Adipose tissue (tissue), 3 donors: ENCODE results near the gene KRT10. TPM values are rescaled to one million over a fixed set of nuclear protein-coding genes. Genes with fewer than 3 reads are reported as not detected.
"Not testable (repeated sequence)": the region's sequence is repeated elsewhere in the genome, so short reads cannot be mapped to it uniquely, and the experiment has no call there.

ENCODE experiments used
- H3K27ac ChIP-seq: one replicate; pipeline ENCODE4 v1.5.1; 2013; ENCODE audit warnings: low read depth, low read length
- WGBS, 3 donors: extraction: QIAGEN DNeasy Blood & Tissue Kit; methylation state at CpG; one replicate each; pipeline ENCODE4 v1.1.7; 2013; 5-methylcytosine and 5-hydroxymethylcytosine counted together
- polyA plus RNA-seq, 3 donors: library from polyadenylated mRNA; stranded (reverse); fragments of 200-250 nt; gene quantifications; one replicate each; pipeline ENCODE4 v1.2.3, GENCODE V29; 2013
- donor health status: healthy with polysubstance abuse.
- donor health status: Bipolar disorder and iron deficiency.
- donor health status: healthy.

KRT10 gene
- polyA plus RNA-seq, 3 donors: 18.1 to 46.3 (median 35.0) TPM

DNA sequence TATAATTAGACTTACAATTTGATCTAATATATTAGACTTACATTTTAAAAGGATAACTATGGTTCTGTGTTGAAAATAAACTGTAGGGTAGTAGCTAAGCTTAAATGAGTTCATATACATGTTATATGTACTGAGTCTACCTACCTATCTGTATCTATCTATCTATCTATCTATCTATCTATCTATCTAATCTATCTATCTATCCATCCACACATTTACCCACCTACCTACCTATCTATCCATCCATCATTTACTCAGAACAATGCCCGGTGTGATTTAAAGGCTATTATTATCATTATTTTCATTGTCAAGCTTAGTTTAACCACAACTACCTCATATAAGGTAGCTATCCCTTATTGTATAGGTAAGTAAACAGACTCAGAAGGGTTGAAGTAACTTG, 7.0 kb downstream of the KRT10 start:
- 92 to 100% (median 94%) methylated on average over 1 of the region's 1 CpG for WGBS, 3 donors
- H3K27ac ChIP-seq: no peak overlapping the region

DNA sequence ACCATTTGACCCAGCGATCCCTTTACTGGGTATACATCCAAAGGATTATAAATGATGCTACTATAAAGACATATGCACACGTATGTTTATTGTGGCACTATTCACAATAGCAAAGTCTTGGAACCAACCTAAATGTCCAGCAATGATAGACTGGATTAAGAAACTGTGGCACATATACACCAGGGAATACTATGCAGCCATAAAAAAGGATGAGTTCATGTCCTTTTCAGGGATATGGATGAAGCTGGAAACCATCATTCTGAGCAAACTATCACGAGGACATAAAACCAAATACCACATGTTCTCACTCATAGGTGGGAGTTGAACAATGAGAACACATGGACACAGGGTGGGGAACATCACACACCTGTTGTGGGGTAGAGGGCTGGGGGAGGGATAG, 7.8 kb downstream of the KRT10 start:
- not testable (repeated sequence) for H3K27ac ChIP-seq
- WGBS, 3 donors: 79 to 87% (median 86%) methylated on average over 3 of the region's 3 CpGs

DNA sequence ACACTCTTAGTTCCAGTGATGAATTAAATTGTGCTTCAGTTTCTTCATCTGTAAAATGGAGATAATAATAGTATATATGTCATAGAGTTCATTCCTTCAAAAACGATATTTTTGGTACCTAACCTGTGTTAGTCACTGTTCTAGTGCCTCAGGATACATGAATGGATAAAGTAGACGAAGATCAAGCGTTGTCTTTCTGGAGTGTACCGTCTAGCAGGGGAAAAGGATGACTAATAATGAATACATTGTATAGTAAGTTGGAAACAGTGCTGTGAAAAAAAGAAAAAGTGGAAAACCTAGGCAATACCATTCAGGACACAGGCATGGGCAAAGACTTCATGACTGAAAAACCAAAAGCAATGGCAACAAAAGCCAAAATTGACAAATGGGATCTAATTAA, 8.6 kb downstream of the KRT10 start:
- 59 to 73% (median 72%) methylated on average over 4 of the region's 4 CpGs for WGBS, 3 donors
- H3K27ac ChIP-seq: no peak overlapping the region

DNA sequence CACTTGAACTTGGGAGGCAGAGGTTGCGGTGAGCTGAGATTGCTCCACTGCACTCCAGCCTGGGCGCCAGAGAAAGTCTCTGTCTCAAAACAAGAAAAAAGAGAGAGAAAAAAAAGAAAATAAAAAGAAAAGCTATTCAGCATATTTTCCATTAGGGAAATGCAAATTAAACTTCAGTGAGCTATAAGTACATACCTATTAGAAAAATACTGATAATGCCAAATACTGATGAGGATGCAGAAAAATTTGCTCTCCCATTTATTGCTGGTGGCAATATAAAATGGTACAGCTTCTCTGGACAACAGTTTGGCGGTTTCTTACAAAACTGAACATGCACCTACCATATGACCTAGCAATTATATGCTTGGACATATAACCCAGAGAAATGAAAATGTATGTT, 9.8 kb downstream of the KRT10 start:
- 68 to 84% (median 83%) methylated on average over 3 of the region's 3 CpGs for WGBS, 3 donors
- H3K27ac ChIP-seq: no peak overlapping the region

DNA sequence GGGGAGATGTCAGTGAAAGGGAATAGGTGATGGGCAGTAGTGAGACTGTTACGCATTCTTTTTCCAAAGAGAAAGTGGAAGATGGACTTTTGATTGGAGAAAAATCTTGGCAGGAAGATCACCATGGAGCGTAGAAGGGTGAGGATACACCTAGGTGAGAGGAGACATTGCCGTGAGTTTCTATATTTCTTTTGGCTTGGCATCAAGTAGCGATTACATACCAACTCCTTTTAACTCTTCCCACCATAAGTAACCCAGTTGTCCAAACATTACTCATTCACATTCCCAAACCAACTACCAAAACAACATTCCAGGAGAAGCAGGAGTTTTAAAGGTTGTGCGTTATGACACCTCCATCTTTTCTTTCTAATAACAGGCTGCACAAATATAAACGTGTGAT, 11.9 kb downstream of the KRT10 start:
- no peak overlapping the region for H3K27ac ChIP-seq
- WGBS, 3 donors: 54 to 73% (median 73%) methylated on average over 6 of the region's 6 CpGs

DNA sequence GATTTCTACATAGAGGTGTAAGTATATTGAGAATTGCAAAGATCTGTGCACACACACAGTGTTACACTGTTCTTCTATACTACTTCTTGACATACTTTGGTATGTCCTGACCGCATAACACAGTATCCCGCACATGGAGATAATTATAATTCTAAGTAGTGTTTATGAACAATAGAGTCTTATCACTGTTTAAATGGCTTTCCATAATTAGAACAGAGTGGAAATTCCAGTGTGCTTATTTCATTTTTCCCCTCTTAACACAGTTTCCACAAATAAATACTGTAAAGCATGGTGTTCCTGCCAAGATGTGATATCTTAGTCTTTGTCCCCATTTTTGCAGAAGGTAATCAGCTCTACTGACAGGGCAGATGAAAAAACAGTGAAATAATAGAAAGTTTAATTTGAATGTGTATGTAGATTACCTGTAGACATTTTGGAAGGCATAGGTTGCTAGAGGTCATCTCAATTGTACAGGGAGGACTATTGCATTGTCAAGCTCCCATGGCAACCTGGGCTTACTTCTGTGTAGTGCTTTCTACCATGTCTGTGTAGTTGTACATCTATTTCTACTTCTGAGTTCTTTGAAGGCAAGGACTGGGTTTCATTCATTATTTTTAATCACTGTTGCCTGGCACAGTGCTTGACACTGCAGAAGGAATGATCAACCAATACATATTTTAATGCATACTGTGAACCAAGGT, 12.5 kb downstream of the KRT10 start:
- 43 to 61% (median 58%) methylated on average over 2 of the region's 2 CpGs for WGBS, 3 donors
- H3K27ac ChIP-seq: no peak overlapping the region

DNA sequence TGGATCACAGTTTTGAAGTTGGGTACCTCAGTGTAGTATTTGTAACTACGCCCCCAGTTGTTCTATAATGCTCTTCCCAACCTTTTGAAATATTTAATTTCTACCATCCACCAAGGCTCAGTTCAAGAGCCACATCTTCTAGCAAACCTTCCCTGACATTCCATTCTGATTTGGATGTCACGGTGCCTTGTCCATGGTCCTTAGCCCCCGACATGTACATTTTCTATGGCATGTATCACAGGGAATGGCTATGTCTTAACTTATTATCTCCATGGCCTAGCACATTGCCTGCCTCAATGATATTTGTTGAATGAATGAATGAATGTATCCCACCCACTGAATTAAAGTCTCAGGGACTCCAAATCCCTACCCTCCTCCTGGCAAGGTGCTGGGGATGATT, 16.3 kb downstream of the KRT10 start:
- 75 to 85% (median 83%) methylated on average over 3 of the region's 3 CpGs for WGBS, 3 donors
- H3K27ac ChIP-seq: no peak overlapping the region

DNA sequence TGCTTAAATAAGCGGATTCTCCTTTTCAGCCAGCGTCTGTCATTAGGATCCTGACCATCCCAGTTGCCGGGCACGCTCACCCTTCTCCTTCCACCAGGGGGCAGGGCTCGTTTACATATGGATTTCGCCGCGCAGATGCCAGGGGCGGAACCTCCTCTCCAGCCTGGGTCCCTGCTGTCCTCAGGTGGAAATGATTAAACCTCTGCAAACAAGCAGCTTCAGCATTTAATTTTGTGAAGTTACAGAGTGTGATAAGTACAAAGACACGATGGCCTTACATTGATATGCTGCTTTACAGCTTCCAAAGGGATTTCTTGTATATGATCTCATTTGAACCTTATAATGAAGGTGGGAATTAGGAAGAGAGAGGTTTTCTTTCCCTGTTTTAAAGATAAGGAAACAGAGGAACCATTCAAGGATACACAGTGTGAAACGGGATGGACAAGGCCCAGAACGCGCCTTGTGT, 18.8 kb downstream of the KRT10 start:
- H3K27ac ChIP-seq: no peak overlapping the region
- WGBS, 3 donors: 6 to 15% (median 13%) methylated on average over 13 of the region's 13 CpGs

DNA sequence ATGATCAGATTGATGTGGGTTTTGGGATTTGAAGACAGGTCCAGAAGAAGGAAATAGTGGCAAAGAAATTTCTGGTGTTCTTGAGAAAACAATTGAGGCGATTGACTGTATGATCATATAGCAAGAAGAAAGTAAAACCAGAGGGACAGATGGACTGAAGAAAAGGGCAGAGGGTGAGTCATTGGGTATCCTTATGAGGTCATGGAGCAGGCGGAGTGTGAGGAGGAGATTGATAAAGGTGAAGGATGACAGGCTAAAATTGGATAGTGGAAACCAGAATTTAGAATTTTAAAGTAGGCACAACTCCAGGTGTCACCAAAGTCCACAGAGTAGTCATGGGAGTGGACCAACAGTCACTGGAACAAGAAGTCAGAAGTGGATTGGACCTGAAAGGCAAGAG, 21.3 kb downstream of the KRT10 start:
- WGBS, 3 donors: 62 to 82% (median 76%) methylated on average over 2 of the region's 2 CpGs
- H3K27ac ChIP-seq: no peak overlapping the region

DNA sequence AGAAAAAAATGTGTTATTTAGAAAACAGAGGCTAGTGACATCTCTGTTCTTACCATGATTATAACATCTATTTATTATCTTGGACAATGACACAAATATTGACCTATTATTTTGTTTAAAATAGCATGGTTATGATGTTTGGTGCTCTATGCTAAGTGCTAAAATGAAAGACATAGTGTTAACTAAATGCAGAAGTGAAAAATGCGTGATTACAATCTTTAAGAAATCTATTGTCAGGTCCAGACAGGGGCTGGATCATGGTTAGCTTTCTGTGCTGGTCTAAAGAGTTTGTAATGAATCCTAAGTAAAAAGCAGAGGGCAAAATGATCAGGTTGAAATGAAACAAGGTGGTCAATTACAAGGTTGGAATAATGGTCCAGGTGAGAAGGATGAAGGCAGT, 22.0 kb downstream of the KRT10 start:
- H3K27ac ChIP-seq: no peak overlapping the region
- 71 to 78% (median 72%) methylated on average over 1 of the region's 1 CpG for WGBS, 3 donors

DNA sequence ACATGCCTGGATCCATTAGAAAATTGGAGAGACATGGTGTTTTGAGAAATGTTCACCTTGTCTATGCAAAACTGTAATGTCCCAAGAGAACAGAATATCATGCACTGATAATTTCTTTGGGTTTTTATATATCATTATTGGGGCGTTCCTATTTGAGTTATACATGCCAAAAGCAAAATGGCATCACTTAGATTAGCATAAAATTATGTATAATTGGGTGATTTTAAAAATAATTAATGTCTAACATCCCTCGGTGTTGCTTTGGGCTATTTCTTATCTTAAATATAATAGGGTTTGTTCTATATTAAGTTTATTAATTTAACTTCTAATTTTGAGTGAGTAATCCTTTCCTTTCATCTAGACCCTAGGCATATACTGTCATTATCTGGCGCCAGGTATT, 22.6 kb downstream of the KRT10 start, which contains the start of gene KRT28:
Gene KRT28 (minus strand): TSS at position 101 of the 400 bp plus-strand sequence. CDS start 66 bp downstream, at position 35.
- 64 to 82% (median 79%) methylated on average over 3 of the region's 3 CpGs for WGBS, 3 donors
- H3K27ac ChIP-seq: no peak within 1 kb of the TSS

DNA sequence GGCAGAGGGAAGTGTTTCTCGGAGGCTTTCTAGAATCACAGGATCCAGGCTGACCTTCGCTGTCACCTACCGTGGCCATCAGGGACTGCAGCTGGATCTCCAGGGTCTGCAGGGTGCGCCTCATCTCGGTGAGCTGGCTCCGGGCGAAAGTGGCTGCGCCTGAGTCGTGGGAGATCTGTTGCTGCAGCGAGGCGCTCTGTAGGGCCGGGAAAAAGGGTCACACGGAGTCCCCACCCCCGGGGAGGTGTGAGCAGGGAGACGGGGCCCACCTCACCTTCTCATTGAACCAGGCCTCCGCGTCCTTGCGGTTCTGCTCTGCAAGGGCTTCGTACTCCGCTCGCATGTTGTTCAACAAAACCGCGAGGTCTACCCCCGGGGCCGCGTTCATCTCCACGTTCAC, 25.6 kb downstream of the KRT10 start:
- WGBS, 3 donors: 71 to 83% (median 82%) methylated on average over 27 of the region's 27 CpGs
- H3K27ac ChIP-seq: no peak overlapping the region

DNA sequence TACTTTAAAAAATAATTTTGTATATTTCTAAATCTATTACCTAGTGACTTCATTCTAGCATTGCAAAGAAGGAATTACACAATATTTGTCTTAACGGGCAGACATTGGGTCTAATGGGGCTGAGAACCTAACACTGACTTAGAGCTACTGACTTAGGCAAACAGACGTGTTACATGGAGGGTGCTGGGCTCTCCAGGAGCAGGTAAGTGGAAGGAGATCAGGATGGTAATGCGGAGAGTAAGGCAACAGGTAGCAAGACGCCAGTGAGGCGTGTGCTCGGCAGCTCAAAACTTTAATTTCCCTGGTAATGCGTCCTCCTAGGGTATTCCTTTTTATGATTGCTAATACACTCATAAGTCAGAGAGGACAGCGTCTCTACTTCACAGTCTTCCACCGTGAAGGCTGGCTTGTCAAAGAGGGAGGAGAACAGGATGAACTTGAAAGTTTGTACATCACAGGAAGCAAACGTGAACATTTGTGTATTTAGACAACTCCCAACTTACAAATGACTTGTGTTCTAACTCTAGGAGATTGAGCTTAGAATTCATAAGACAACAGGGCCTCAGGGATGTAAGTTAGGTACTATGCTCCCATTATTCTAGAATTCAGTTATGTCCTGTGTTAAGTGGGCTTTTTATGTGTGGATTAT, 27.3 kb downstream of the KRT10 start:
- no peak overlapping the region for H3K27ac ChIP-seq
- WGBS, 3 donors: 66 to 83% (median 81%) methylated on average over 10 of the region's 10 CpGs

DNA sequence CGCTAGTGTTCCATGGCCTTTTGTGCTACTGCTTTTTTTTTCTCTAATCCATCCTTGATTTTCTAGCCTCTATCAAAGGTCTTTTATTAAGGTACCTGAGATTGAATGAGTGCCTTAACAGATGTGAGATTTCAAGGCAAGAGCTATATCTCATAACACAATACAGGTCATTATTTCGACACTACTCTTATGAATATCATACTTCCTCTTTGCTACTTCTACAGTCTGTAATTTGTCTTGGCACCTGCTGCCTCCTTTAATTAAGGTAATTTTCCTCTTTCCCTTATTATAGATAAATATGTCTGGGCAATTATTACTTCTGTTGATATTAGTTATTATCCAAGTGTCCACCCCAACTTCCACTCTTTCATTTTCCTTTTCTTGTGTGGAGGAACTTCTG, 27.9 kb downstream of the KRT10 start:
- 76 to 84% (median 78%) methylated on average over 2 of the region's 2 CpGs for WGBS, 3 donors
- H3K27ac ChIP-seq: no peak overlapping the region

DNA sequence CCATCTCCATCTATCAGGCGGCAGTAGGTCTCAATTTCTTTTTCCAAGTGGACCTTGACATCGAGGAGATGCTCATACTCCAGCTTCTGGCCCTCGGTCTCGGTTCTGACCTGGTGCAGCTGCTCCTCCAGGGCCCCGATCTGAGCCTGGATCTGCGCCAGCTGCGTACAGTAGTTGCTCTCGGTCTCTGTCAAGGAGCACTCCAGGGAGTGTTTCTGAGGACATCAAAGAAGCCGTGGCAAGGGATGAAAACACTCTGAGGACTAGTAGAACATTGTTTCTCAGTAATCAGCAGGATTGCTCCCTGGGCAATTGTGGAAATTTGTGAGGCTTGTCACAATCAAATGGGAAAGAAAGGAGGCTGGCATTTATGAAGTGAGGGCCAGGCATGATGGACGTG, 28.6 kb downstream of the KRT10 start:
- 57 to 71% (median 68%) methylated on average over 10 of the region's 10 CpGs for WGBS, 3 donors

DNA sequence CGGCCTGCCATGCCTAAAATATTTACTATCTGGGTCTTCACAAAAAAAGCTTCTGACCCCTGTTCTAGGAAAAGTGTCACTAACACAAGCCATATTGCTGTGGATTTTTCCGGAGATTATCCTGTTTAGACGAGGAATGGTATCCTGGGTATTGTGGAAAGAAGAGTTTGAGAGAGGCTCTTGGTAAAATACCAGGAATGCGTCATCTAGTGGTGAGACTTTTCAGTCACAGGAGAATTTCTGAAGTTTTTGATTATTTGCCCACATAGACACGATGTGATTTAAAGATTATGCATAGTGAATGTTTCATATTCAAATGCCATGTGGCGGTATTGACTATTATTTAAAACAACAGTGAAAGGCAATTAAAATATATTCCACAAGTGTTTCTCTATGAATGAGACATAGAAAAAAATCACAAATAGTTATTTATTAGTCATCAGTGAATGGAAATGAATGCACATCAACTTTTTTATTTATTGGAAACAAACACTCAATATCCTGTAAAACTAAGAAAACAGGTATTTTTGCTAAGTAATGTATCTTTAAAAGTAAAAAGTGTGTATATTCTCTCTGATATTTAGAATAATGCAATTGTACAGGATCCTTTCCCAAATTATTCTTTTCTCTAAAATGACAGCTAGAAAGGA, 30.5 kb downstream of the KRT10 start:
- no peak overlapping the region for H3K27ac ChIP-seq
- WGBS, 3 donors: 28 to 36% (median 31%) methylated on average over 6 of the region's 6 CpGs

More for the DNA sequence above, 28.6 kb downstream of the KRT10 start:
- no peak overlapping the region for H3K27ac ChIP-seq

DNA sequence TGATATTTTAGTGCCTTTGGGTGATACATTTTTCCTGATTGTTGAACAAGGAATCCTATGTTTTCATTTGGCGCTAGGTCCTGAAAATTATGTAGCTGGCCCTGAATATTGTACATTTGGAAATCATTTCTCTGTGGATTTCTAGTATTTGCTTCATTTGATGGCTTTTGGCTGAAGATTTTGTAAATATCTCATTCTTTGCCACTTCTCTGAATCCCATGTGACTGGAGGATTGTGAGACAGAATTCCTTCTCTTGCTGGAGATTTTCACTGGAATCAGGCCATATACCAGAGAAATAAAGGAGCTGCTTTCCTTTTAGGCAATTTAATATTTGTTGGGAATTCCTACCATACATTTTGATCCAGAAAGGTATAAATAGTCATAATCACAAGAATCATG, 31.3 kb downstream of the KRT10 start:
- WGBS, 3 donors: 65 to 94% (median 72%) methylated on average over 1 of the region's 1 CpG
- no peak overlapping the region for H3K27ac ChIP-seq

DNA sequence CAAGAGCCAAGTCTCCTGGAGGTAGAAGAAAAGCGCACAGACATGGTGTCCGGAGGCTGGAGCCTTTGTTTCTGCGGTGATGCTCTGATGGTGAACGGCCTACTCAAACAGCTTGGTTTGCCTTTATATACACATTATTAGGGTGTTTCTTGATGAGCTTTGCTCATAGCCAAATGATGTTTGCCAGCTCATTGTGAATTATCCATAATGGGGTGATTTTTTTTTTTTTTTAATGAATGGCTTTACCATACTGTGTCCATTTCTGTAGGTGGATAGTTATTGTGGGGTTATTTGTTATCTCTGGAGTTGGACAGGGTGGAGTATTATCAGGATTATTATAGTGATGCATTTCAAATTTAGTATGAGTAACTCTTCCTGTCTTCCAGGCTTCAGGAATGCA, 40.0 kb downstream of the KRT10 start, which contains the start of gene KRT27:
Gene KRT27 (minus strand): TSS at position 101 of the 400 bp plus-strand sequence. CDS start 57 bp downstream, at position 44.
- 92 to 100% (median 96%) methylated on average over 4 of the region's 4 CpGs for WGBS, 3 donors

DNA sequence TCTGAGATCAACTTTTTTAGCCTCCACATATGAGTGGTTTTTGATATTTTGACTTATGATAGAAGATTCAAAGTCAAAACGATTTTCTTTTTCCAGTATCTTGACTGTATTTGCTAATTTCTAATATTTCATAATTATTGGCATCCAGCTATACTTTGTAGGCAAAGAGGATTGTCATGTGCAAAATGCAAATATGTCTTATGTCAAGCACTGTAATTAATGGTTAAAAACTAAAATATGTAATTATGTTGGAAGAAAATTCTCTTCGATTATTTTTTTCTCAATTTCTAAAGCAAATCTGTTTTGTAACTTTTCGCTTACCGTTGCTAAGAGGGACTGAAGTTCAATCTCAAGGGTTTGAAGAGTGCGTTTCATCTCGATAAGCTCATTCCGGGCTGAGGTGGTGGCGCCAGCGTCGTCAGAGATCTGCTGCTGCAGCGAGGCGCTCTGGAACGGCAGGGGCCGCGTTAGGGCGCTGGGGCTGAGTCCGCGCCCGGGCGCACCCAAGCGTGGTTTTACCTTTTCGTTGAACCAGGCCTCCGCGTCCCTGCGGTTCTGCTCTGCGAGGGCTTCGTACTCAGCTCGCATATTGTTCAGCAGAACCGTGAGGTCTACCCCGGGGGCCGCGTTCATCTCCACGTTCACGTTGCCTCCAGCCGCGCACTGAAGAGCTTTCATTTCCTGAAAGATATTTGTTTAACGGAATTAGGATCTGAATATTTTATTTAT, 43.1 kb downstream of the KRT10 start:
- WGBS, 3 donors: 22 to 47% (median 34%) methylated on average over 37 of the region's 37 CpGs
- H3K27ac ChIP-seq: no peak overlapping the region

More for the DNA sequence above, 40.0 kb downstream of the KRT10 start, which contains the start of gene KRT27:
- no peak within 1 kb of the TSS for H3K27ac ChIP-seq
